A549 (cell line): Measurements from ENCODE around the gene ADAMTS15.

Experiments
- RCOR1 ChIP-seq: fragments of 150-350 bp; IDR thresholded peaks from 2 replicates; pipeline ENCODE4 v1.6.1; 2014; ENCODE audit warnings: antibody characterized with exemption, low read length, low read depth
- RFX5 ChIP-seq: fragments of 450-650 bp; IDR thresholded peaks from 2 replicates; pipeline ENCODE4 v1.7.1; 2014; ENCODE audit warnings: antibody characterized with exemption, mild to moderate bottlenecking, moderate library complexity

DNA sequence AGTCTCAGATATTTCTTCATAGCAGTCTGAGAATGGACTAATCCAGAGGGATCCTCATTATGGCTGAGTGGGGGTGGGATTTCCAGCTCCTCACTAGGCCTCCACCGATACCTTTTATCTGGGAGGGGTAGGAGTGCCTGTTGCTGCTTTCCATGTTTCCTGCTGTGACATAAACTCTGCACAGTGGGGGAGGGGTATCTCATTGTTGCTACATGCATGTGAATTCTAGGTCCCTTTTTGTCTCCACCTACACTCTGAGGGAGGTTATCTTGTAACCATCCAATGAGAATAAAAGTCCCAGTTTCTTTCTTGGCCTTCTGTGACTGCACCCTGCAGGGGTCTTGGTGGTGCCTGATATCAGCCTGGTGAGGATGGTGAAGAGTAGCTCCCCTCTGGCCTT, 60.5 kb downstream of the ADAMTS15 start:
- TF ChIP-seq RFX5 (no peak), RCOR1 (no peak)
